ENCODE data around the gene HTATSF1. TPM values are rescaled to one million over a fixed set of nuclear protein-coding genes. Genes with fewer than 3 reads are reported as not detected.

HTATSF1 gene
- total and polyA plus RNA-seq, 9 of the 15 experiments (the other 6 are each of a cell fraction or from before 2014, with no cell fraction given) = 2.6 to 87.7 (median 42.2) TPM

GRCh38 chrX:136528645-136529315 lies 31.4 kb downstream of the HTATSF1 start (continued):
- TF ChIP-seq AFF4 (CRISPR knock-in tag; IDR thresholded peaks at IDR 0.05) (no peak), E2F6 (IDR thresholded peaks at IDR 0.05; ENCODE audit: borderline replicate concordance in 1 of 2, extremely low read depth in 1 of 2, insufficient read depth in 1 of 2, insufficient read length in 1 of 2, low read depth in 1 of 2, low read length in 1 of 2, poor library complexity in 1 of 2, severe bottlenecking in 1 of 2) (no peak), ZFP91 (CRISPR knock-in tag; IDR thresholded peaks at IDR 0.05) (no peak), CHD1 (IDR thresholded peaks at IDR 0.05; ENCODE audit: low read length) (no peak), HMGXB4 (CRISPR knock-in tag; IDR thresholded peaks at IDR 0.05) (no peak), MTA3 (IDR thresholded peaks at IDR 0.05; ENCODE audit: borderline replicate concordance) (no peak), MYC (IDR thresholded peaks at IDR 0.05; ENCODE audit: low read depth, low read length) (no peak), MYC (CRISPR knock-in tag; IDR thresholded peaks at IDR 0.05; ENCODE audit: borderline replicate concordance, low read depth) (no peak), ZNF277 (CRISPR knock-in tag; IDR thresholded peaks at IDR 0.05; ENCODE audit: borderline replicate concordance) (no peak), ZNF644 (tag; IDR thresholded peaks at IDR 0.05; ENCODE audit: low read depth) (peak; percentile 40; the same call in 1 of the 2 replicates), ZNF354B (CRISPR knock-in tag; IDR thresholded peaks at IDR 0.05) (no peak), ETV1 (tag; conservative IDR thresholded peaks at IDR 0.05; ENCODE audit: low read depth) (0 out of 2 replicates have a peak, but pooled peaks have one; percentile 15)

Data from K562 (cell line).